Pancreas (tissue), 10 donors: Measurements from ENCODE around the gene RAD51C. TPM values are rescaled to one million over a fixed set of nuclear protein-coding genes. Genes with fewer than 3 reads are reported as not detected.

ENCODE experiments used
- ATAC-seq, 4 donors: fragments of 200-7000 bp; cut with Tn5 transposase; one replicate each; pipeline versions ENCODE4 v1.8.0 to v1.9.1; 2020; ENCODE audit warnings: mild to moderate bottlenecking in 4 of 4, moderate library complexity in 4 of 4
- DNase-seq, 6 donors: peaks; one replicate each; pipeline ENCODE4 v3.0.0-alpha.2; 2020
- FAIRE-seq: peaks from 2 replicates; lab custom pipeline; 2012; peaks lifted over from hg19 to GRCh38; lab: Jason Lieb, UNC
- H3K27ac ChIP-seq, 4 donors: fragments of 200-600 bp; sonication (generic); 1 replicate in 3 of 4; 2 replicates in 1 of 4; pipeline versions ENCODE4 v1.5.0 to v1.8.0; 2020
- H3K27me3 ChIP-seq, 4 donors: fragments of 200-600 bp; one replicate each; pipeline ENCODE4 v1.8.0; 2021
- H3K36me3 ChIP-seq, 3 donors: fragments of 200-600 bp; sonication (generic) in 1 of 3; one replicate each; pipeline versions ENCODE4 v1.5.0 to v1.8.0; 2020 to 2021
- H3K4me1 ChIP-seq, 3 donors: fragments of 200-600 bp; one replicate each; pipeline ENCODE4 v1.8.0; 2021
- H3K4me3 ChIP-seq, 4 donors: fragments of 200-600 bp; sonication (generic) in 2 of 4; one replicate each; pipeline versions ENCODE4 v1.5.0 to v1.8.0; 2020 to 2021
- H3K9me3 ChIP-seq, 4 donors: fragments of 200-600 bp; one replicate each; pipeline ENCODE4 v1.8.0; 2021
- CTCF ChIP-seq, 4 donors: fragments of 200-600 bp; sonication (generic) in 3 of 4; IDR thresholded peaks; one replicate each; pipeline versions ENCODE4 v1.5.0 to v1.8.0; 2021; ENCODE audit warnings: antibody characterized with exemption in 4 of 4
- WGBS, 2 donors: extraction: QIAGEN DNeasy Blood & Tissue Kit; methylation state at CpG; one replicate each; pipeline ENCODE4 v1.1.7; 2013; 5-methylcytosine and 5-hydroxymethylcytosine counted together
- intact Hi-C, 3 donors: fragments of 100-400 bp; cut with DNase I; formaldehyde crosslinking; loops; one replicate each; pipeline versions ENCODE4 v1.11.1 to v1.14.2; 2022
- polyA plus RNA-seq, 2 donors: library from polyadenylated mRNA; stranded (reverse); fragments of 200-250 nt; gene quantifications; one replicate each; pipeline ENCODE4 v1.2.3, GENCODE V29; 2013
- total RNA-seq, 6 donors: library from RNA; stranded (reverse); fragmentation: NEBNext Ultra II Directional in 4 of 6; extraction: Animal tissue kit (Norgen Biotek cat#: 25700) in 4 of 6; gene quantifications; one replicate each; pipeline versions ENCODE4 v1.2.1 to v1.2.4, GENCODE V29; 2021 to 2023
- donor health status: healthy with polysubstance abuse.
- donor health status: DM: no; HTN: no; CAD: no; lungs with moderate emphysema.
- donor health status: DM: no; HTN: no; CAD: no.
- donor health status: control.
- donor health status: control.
- donor health status: Bipolar disorder and iron deficiency.
- donor health status: DM: yes; HTN: yes; CAD: no.
- donor health status: DM: no; HTN: no; CAD: no.
- donor health status: DM: no; HTN: no; CAD: no.
- donor health status: DM: yes; HTN: yes; CAD: no.

RAD51C gene
- total and polyA plus RNA-seq, 8 donors = 3.7 to 12.8 (median 8.3) TPM

GRCh38 chr17:58665946-58666857 is 26.2 kb upstream of the RAD51C start:
- no peaks in the 10 kb centered on the region for H3K36me3 ChIP-seq
- H3K27me3 ChIP-seq = no peaks in the 10 kb centered on the region
- FAIRE-seq = no peak
- WGBS, 2 donors = 72 to 73% methylated on average over 25 of the region's 25 CpGs
- H3K4me1 ChIP-seq = no peaks in the 10 kb centered on the region
- no peaks in the 10 kb centered on the region for H3K9me3 ChIP-seq
- peak overlapping the region in 2 of 4 donors; percentile 37 to 39 for H3K27ac ChIP-seq
- no peak for TF ChIP-seq CTCF (IDR thresholded peaks at IDR 0.05)
- peak overlapping the region in 2 of 4 donors; percentile 13 to 15 for H3K4me3 ChIP-seq
- intact Hi-C loops = no loop called here
- DNase-seq = no peak
- peak in 2 of 4 donors; percentile 22 to 42 for ATAC-seq

DNA sequence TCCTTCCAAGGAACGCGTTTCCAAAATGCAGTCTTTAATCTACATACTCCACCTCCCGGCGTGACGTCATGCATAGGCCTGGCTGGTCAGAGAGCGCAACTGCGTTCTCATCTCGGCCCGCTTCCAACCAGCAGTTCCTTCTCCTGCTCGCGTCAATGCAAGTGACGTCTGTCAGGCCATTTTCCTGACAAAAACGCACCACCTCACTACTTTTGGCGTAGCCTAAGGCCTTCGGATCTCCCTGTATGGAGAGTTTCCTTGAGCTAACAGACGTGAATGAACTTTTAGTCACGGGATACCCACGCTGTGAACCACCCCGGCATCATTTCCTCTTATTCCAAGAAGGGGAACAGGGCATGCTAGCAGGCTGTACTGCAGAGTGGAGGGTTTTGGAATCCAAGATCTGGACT is 25.5 kb upstream of the RAD51C start:
- no peaks in the 10 kb centered on the region for H3K36me3 ChIP-seq
- intact Hi-C loops = no loop called here
- peak overlapping the region in 2 of 4 donors; percentile 37 to 39 for H3K27ac ChIP-seq
- no peak for TF ChIP-seq CTCF (IDR thresholded peaks at IDR 0.05)
- no peaks in the 10 kb centered on the region for H3K4me1 ChIP-seq
- no peak for FAIRE-seq
- DNase-seq = peak in 4 of 6 donors; percentile 52 to 72 (median 65)
- 45 to 46% methylated on average over 19 of the region's 19 CpGs for WGBS, 2 donors
- H3K9me3 ChIP-seq = no peaks in the 10 kb centered on the region
- H3K27me3 ChIP-seq = no peaks in the 10 kb centered on the region
- H3K4me3 ChIP-seq = peak overlapping the region in 2 of 4 donors; percentile 13 to 15
- ATAC-seq = peak; percentile 67 to 85 (median 81)

DNA sequence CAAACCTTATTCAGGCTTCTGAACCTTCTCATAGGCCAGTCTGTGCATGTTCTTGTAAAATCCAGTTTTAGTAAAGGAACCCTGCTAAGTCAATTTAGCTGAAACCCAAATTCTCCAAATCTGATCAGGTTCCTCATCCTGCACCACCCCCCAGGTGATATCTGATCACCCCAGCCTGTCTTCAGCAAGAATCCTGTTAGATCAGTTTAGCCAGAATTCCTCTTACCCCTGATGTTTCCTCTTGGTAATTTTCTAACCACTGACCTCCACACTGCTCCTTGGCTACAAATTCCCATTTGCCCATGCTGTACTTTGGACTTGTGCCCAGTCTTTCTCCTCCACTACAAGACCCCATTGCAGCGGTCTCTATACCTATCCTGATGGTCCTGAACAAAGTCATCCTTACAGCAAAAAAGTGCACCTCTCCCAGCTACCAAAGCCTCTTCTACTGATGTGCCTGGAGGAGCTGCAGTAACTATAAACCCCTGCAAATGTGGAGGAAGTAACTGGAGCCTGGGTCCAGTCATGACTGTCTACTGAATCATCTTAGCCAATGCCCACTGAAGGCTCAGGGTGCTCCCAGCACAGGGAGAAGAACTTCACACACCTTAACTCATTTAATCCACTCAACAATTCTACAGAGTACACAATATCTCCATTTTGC is 24.3 kb upstream of the RAD51C start:
- intact Hi-C loops = no loop called here
- Histone ChIP-seq H3K4me1 (no peaks in the 10 kb centered on the region), H3K9me3 (no peaks in the 10 kb centered on the region), H3K4me3 (no peak overlapping the region), H3K36me3 (no peaks in the 10 kb centered on the region), H3K27me3 (no peaks in the 10 kb centered on the region), H3K27ac (no peak overlapping the region)
- WGBS, 2 donors = 78 to 82% methylated on average over 1 of the region's 1 CpG
- FAIRE-seq = no peak
- DNase-seq = no peak
- ATAC-seq = no peak
- no peak for TF ChIP-seq CTCF (IDR thresholded peaks at IDR 0.05)

- no peak for DNase-seq
- WGBS, 2 donors = 63 to 67% methylated on average over 2 of the region's 2 CpGs
Observed at GRCh38 chr17:58668598-58668935, 23.8 kb upstream of the RAD51C start.

More at GRCh38 chr17:58668598-58668935, 23.8 kb upstream of the RAD51C start:
- no peaks in the 10 kb centered on the region for H3K27me3 ChIP-seq
- H3K4me1 ChIP-seq = no peaks in the 10 kb centered on the region
- no peak for TF ChIP-seq CTCF (IDR thresholded peaks at IDR 0.05)
- FAIRE-seq (no peak), ATAC-seq (no peak)
- no peak overlapping the region for H3K27ac ChIP-seq
- intact Hi-C loops = no loop called here
- H3K36me3 ChIP-seq = no peaks in the 10 kb centered on the region
- no peaks in the 10 kb centered on the region for H3K9me3 ChIP-seq
- no peak overlapping the region for H3K4me3 ChIP-seq
